ENCODE data around the gene MYO18A.
A peak's percentile ranks its signal among the peaks of the same experiment; 100 is the strongest.

MYO18A gene

GRCh38 chr17:29048440-29049368 is 131.5 kb downstream of the MYO18A start:
- peak; percentile 30 for DNase-seq (ENCODE audit: low read depth)

DNA sequence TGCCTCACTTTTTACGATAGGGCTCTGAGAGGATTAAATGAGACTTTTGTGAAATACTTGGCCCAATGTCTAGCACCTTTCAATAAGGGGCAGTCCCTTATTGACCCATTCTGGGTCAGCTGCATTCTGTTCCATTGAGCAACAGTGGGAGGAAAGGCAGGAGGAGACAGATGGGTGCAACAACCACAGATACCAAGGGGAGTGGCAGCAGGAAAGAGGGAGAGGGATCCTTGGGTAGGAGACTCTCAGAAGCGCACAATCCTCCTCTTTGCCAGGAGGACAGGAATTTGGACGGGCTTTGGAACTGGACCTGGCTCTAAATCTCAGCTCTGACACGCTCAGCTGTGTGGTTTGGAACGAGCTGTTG is 133.7 kb downstream of the MYO18A start:
- no peak for DNase-seq (ENCODE audit: low read depth)

DNA sequence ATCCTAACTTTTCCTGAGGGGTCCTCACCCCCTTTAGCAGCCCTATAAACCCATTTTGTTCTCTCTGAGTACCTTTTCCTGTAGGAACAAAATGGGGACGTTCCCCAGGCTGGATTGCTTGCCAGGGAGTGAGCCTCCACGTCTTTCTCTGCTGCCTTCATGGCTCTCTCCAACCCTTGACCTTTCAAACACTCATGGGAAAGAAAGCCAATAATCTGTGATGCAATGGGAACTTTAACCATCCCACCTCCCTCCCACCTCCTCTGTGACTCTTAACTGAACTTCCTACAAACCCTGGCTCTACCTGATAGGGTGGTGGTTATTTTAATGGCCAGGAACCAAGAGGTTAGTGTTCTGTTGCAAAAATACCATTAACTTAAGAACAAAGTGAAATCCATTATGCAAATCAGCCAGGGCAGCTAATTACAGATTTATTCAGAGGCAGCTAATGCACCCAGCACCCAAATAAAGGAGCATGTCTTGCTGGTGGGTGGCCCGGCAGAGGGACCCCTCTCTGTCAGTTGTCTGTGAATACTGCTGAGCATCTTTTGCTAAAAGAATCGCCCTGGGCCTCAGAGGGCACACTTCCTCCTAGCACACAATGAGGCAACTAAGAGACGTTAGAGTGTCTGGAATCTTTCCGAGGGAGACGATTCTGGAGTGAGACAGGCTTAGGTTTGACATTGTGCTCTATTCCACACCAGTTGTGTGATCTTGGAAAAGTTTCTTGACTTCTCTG is 134.3 kb downstream of the MYO18A start:
- DNase-seq (ENCODE audit: low read depth) = no peak

GRCh38 chr17:29045026-29045425 is 135.2 kb downstream of the MYO18A start:
- DNase-seq (ENCODE audit: low read depth) = no peak

DNA sequence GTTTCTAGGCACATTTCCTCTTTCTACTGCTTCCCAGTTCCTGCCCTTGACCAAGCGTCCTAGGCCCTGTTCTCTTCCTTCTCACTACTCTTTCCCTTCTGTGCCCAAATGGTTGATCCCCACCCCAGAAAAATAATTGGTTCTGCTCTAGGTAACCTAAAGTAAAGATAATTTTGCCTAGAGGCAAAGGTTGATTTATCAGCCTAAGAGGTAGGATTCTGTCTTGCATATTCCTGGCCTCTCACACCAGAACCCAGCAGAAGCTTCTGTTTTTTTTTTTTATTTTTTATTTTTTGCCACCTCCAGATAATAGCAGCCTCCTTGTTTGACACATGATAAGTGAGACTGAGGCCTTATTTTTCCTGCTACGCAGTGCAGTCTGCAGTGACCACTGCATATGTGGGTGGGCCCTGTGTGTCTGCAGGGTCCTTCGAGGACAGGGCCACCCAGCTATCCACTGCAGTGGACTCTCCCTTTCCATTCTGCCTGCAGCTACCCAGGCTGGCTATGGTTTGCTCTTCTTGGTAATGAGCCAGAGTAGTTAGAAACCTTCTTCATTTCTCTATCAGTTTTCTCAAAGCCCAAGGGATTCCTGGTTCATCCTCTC is 136.6 kb downstream of the MYO18A start:
- no peak for DNase-seq (ENCODE audit: low read depth)

- DNase-seq (ENCODE audit: low read depth) = peak; percentile 11
These were observed 137.3 kb downstream of the MYO18A start, which contains the start of gene PIPOX for GRCh38 chr17:29042679-29043538. PIPOX (plus strand) TSS chr17:29043141; CDS start chr17:29043226, 85 bp downstream.

DNA sequence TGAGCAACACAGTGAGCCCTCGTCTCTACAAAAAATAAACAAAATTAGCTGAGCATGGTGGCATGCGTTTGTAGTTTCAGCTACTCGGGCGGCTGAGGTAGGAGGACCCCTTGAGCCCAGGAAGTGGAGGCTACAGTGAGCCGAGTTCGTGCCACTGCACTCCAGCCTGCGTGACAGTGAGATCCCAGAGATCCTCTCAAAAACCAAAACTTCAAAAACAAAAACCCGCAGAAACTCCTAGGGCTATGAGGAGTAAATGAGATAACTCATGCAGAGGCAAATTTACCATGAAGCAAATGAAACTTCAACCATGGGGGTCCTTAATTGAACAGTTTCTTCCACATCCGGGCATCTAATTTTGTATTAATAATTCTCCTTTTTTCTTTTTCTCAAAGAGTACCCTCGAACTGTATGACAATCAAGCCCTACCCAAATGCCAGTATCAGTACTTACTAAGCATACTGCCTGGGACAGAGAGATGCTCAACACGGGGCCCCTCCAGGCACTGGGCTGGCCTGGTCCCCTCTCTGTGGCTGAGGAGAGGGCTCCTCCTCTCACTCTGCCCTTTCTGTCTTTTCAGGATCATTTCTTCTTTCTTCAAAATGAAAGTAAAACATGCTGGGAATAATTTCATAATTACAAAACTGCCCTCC is 138.0 kb downstream of the MYO18A start:
- DNase-seq (ENCODE audit: low read depth) = no peak

- no peak for DNase-seq (ENCODE audit: low read depth)
These were observed 138.6 kb downstream of the MYO18A start for GRCh38 chr17:29041571-29041970.

- no peak for DNase-seq (ENCODE audit: low read depth)
These were observed 139.1 kb downstream of the MYO18A start for GRCh38 chr17:29041091-29041490.

- DNase-seq (ENCODE audit: low read depth) = peak; percentile 65
These were observed 140.2 kb downstream of the MYO18A start for GRCh38 chr17:29039764-29040598.

DNA sequence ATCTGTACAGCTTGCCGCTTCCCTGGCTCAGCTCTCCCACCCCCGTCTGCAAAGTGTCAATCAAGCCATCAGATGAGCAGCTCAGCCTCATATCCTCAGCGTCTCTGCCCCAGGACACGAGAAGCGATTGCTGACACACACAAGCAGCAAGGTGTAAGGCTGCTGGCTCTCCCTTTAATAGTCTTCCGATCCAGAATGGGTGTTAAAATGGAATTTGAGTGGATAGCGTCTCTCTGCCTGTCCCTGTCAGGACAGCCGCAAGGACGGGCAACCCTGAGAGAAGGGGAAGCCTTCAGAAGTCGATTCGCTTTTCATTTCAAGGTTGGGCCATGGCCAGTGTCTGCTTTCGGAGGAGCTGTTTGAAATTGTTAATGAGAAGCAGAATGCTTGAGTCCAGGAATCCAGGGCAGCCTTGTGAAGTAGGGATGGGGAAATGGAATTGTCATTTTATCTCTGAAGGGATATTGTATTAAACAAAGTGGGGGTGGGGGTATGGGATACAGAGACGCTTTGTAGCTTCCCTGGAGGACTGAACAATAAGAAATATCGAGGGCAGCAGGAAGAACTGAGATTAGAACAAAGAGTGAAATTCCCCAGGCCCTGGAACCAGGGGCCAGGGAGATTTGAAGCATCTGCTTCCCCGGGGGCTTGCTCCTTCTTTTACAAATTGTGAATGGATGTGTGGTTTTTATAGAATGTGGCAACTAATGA is 142.0 kb downstream of the MYO18A start:
- no peak for DNase-seq (ENCODE audit: low read depth)

GRCh38 chr17:29037739-29038084 is 142.5 kb downstream of the MYO18A start:
- no peak for DNase-seq (ENCODE audit: low read depth)

DNA sequence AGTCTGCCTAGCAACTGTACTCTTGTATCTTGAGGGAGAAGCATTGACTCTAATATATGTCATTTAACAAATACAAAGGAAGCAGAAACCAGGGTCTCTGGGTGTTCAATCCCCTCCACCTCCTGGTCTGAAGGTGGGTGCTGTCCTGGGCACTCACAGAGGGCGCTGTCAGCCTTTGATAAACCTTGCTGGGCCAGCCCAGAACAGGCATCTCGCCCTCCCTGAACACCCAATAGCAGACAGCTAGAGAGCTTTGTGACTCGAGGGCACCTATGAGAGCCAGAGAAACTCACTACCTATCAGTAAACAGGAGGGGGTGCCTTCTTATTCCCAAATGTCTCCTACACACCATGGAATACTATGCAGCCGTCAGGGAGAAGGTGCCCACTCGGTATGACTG is 143.6 kb downstream of the MYO18A start:
- no peak for DNase-seq (ENCODE audit: low read depth)

DNA sequence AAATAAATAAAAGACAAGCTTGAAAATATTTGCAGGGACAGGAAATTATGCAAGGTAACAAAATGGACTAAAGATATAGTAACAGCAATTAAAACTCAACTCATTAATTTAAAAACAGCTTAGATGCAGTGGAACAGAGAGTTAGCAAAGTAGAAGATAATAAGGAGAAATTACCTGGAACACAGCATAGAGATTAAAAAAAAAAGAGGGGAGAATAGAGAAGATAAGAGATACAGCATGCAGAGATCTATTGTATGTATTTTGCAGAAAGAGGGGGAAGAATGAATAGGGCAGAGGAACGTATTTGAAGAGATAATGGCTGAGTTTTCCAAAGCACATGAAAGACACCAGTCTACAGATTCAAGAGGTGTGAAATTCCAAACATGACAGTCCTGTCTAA is 145.7 kb downstream of the MYO18A start:
- no peak for DNase-seq (ENCODE audit: low read depth)

DNA sequence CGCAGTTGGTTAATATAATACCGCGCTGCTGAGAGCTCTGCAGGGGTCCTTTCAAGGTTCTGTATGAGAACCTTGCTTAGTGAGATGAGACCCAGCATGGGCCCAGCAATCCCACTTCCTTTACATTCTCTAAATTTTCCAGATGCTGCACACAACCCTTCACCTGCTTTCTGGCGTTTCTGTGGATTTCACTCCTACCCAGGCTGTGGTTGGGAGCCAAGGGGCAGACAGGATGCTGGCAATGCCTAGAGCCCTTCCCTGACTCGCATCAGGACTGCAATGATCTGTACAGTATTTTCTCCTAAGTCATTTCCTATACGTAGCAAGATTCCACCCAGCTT is 147.4 kb downstream of the MYO18A start:
- DNase-seq (ENCODE audit: low read depth) = no peak

DNA sequence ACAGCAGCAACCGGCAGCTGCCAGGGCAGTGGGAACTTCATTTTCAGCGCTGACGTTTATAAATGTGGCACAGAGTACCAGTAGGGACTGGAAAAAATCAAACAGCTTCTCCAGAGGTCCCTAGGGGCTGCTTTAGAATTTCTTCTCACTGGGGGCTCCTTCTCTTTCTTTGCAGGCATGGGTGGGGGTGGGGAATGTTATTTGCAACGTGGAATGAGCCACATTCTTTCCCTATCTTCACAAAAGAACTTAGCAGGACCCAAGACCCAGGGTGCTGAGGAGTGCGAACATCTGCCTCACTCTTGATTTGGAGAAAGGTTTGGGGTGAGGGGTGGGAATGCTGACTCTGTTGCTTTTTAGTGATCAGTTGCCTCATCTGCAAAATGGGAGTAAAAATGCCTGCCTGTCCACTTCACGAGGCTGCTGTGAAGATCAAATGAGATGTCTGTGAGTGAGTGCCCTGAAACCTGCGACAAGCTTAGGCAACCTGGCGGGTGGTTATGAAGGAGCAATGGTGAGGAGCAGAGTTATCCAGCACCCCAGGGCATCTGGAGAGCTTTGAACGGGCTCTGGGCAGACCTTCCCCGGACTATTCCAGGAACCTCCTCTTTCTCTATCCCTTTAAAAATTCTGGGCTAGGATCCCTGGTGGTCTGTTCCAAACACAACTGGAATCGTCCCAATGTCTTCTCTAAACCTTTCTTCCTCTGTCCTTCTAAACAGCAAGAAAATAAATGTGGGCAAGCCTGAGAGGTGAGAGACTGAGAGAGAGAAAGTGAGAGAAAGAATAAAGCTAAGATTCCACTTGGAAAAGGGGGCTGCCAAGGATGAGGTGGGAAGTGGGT is 148.0 kb downstream of the MYO18A start:
- no peak for DNase-seq (ENCODE audit: low read depth)

DNA sequence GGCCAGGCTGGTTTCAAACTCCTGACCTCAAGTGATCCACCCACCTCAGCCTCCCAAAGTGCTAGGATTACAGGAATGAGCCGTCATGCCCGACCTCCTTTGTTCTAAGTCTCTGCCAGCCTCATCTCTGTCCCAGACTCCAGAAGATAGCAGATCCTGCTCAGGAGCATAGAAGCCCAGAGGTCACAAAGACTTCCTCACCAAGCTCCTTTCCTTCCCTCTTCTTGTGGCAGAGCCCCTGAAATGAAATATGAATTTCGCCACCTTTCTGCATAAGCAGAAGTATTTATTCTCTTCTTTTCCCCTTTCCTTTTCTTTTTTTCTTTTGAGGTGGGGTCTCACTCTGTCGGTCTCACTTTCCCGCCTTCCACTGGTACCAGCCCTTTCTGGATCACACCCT is 148.7 kb downstream of the MYO18A start:
- DNase-seq (ENCODE audit: low read depth) = no peak

- DNase-seq (ENCODE audit: low read depth) = no peak
These were observed 155.8 kb downstream of the MYO18A start for GRCh38 chr17:29024316-29024952.

DNA sequence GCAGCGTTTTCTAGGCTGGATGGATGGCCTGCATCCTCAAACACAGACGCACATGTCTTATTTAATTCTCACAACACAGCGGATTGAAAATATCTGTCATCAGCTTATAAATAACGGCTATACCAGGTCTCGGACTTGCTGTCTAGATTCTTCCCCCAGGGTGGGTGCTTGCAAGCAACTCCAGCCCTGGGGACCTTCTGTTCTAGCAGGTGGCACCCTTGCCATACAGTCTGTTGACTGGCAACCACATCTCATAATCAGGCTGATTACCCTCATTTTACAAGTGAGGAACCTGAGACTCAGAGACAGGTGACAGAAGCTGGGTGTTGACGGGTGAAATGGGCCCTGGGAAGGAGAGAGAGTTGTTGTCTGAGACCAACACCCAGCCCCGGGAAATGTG is 158.1 kb downstream of the MYO18A start:
- no peak for DNase-seq (ENCODE audit: low read depth)
